Mucosa of stomach (tissue), 1 donor: ENCODE measurements around the gene SULT2A1.

Experiments
- H3K27me3 ChIP-seq: one replicate; pipeline ENCODE4 v1.7.0; 2013; ENCODE audit warnings: mild to moderate bottlenecking, low read length; ENCODE audit not compliant: control insufficient read depth, insufficient read depth
- H3K36me3 ChIP-seq: one replicate; pipeline ENCODE4 v1.7.0; 2013; ENCODE audit warnings: low read length; ENCODE audit not compliant: control insufficient read depth, insufficient read depth
- H3K4me1 ChIP-seq: one replicate; pipeline ENCODE4 v1.7.0; 2013; ENCODE audit warnings: mild to moderate bottlenecking, low read length; ENCODE audit not compliant: control insufficient read depth, insufficient read depth
- H3K4me3 ChIP-seq: one replicate; pipeline ENCODE4 v1.7.0; 2013; ENCODE audit warnings: low read length
- H3K9ac ChIP-seq: one replicate; pipeline ENCODE4 v1.7.0; 2013; ENCODE audit warnings: mild to moderate bottlenecking, low read length, moderate library complexity
- H3K9me3 ChIP-seq: one replicate; pipeline ENCODE4 v1.7.0; 2013; ENCODE audit warnings: mild to moderate bottlenecking, low read length, moderate library complexity; ENCODE audit not compliant: control insufficient read depth
- donor health status: Pancreatic carcinoma.

The SULT2A1 gene

GRCh38 chr19:47824396-47824795 is 61.7 kb downstream of the SULT2A1 start:
- H3K27me3 ChIP-seq, result peaks cover 24% of the 10 kb centered on the region
- H3K4me3 ChIP-seq, result no peak overlapping the region
- H3K36me3 ChIP-seq, result no peaks in the 10 kb centered on the region
- H3K9me3 ChIP-seq, result no peaks in the 10 kb centered on the region
- H3K9ac ChIP-seq, result no peak overlapping the region
- no peaks in the 10 kb centered on the region for H3K4me1 ChIP-seq

- no peaks in the 10 kb centered on the region for H3K36me3 ChIP-seq
- no peak within 1 kb of the TSS for H3K4me3 ChIP-seq
- peaks cover 24% of the 10 kb centered on the region for H3K27me3 ChIP-seq
- H3K9me3 ChIP-seq, result no peaks in the 10 kb centered on the region
- H3K4me1 ChIP-seq, result no peaks in the 10 kb centered on the region
- no peak within 1 kb of the TSS for H3K9ac ChIP-seq
These were observed 64.6 kb downstream of the SULT2A1 start, which contains the start of gene CRX for GRCh38 chr19:47821460-47822020. CRX (plus strand) TSS chr19:47821937; CDS start chr19:47834444, 12,507 bp downstream.
